ENCODE measurements around the gene ALCAM.

DNA sequence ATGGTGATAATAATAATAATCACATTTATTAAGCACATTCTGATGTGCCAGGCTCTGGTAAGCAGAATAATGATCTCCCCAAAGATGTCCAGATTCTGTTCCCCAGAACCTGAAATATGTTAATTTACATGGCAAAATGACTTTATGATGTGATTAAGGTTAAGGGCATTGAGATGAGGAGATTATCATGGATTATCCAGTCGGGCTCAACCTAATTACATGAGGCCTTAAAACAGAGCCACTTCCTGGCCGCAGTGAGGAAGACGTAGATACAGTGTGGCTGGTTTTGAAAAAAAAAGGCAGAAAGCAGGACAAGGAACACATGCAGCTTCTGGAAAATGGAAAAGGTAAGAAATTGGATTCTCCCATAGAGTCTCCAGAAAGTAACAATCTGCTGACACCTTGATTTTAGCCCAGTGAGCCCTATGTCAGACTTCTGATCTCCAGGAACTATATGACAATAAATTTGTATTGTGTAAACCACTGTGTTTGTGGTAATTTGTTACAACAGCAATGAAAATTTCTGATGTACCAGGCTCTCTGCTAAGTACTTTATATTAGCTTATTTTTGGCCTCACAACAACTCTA is 126.7 kb downstream of the ALCAM start:
- TF ChIP-seq, protein P1, sequence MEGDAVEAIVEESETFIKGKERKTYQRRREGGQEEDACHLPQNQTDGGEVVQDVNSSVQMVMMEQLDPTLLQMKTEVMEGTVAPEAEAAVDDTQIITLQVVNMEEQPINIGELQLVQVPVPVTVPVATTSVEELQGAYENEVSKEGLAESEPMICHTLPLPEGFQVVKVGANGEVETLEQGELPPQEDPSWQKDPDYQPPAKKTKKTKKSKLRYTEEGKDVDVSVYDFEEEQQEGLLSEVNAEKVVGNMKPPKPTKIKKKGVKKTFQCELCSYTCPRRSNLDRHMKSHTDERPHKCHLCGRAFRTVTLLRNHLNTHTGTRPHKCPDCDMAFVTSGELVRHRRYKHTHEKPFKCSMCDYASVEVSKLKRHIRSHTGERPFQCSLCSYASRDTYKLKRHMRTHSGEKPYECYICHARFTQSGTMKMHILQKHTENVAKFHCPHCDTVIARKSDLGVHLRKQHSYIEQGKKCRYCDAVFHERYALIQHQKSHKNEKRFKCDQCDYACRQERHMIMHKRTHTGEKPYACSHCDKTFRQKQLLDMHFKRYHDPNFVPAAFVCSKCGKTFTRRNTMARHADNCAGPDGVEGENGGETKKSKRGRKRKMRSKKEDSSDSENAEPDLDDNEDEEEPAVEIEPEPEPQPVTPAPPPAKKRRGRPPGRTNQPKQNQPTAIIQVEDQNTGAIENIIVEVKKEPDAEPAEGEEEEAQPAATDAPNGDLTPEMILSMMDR (IDR thresholded peaks at IDR 0.05): no peak
- TF ChIP-seq EZH2 (IDR thresholded peaks at IDR 0.05; ENCODE audit: borderline replicate concordance, insufficient read depth, low read depth, low read length, poor library complexity, severe bottlenecking): no peak

Measured in B cell (primary cell).